Amniotic epithelial cell (primary cell): Measurements from ENCODE around the gene LCE6A.

Source experiments
- DNase-seq: peaks from one replicate; pipeline ENCODE4 v3.0.0-alpha.2; 2010; ENCODE audit warnings: low read depth

Gene LCE6A

DNA sequence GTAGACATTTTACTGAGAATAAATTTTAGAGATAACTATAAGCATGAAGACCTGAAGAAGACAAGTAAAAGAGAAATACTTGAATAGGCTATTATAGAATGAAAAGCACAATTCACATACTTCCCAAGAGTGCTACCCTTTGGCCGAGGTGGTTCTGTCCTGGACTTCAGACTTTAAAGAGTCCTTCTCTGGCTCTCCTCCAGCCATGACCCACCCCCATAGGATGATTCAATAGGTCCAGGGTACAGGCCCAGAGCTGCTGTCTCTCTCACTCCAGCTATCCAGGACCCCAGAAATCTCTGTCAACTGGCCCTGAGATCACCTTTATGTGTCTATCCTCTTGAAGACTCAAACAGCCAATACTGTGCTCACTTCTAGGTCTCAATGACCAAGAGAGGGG lies 34.2 kb downstream of the LCE6A start:
- no peak for DNase-seq

DNA sequence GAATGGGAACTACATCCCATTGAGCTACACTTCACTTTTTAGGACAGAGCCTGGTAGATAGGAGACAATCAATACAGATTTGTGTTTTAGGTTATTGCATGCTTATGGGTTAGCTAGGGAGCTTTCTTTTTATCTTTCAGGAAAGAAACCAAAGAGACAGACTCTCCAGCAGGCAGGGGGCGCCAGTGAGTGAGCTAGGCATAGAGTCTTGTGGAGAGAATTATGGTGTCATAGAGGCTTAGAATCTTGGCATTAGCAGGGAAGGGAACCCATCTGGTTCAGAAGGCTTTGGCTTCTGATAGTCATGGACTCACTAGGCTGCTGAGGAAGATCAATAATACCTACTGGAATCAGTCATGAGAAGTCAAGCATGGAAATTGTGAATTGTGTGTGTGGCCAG lies 35.4 kb downstream of the LCE6A start, which contains the start of gene SMCP:
SMCP (plus strand) TSS at position 281 of the 400 bp plus-strand sequence. CDS start 6,101 bp downstream, outside the sequence.
- no peak for DNase-seq

DNA sequence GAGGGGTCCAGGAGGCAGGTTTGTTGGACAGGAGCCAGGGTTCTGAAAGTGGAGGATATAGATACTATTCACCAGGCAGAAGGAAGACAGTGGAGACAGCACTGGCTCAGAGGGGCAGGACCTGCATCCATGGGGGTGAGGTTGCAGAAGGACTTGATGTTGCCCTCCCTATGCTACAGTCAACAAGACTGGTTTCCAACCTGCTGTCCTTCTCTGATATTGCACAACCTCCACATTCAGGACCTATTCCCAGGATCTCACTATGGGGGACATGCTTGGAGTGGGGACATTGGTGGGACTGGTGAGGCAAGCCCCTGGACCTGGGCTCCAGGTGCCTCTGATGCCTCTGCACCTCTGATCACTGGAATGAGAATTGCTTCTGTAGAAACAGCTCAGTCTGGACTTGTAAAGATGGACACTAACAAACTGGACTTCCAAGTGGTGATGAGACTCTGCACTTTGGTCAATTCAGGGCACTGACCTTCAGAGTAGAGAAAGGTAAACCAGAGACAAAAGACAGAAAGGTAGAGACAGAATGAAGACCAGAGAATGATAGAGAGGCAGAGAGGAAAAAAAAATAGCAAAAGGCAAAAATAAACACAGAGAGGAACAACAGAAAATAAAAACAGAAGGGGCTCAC lies 37.0 kb downstream of the LCE6A start:
- DNase-seq, result no peak

DNA sequence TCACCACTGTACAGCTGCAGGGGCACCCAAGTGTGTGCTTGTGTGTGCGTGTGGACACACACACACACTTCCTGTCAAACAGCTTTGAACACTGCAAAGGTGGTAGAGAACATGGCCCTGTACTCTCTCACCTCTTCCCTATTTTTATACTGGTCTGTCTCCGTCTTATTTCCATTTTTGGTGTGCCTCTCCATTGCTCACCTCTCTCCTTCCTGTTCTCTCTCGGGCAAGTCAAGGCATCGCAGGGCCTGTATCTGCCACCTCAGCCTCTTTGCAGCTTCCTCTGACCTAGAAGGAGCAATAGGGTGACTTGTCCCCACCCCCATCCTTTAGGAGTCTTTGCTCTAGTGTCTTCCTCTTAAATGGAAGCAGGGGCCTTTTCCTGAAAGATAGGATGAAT lies 37.7 kb downstream of the LCE6A start:
- no peak for DNase-seq

DNA sequence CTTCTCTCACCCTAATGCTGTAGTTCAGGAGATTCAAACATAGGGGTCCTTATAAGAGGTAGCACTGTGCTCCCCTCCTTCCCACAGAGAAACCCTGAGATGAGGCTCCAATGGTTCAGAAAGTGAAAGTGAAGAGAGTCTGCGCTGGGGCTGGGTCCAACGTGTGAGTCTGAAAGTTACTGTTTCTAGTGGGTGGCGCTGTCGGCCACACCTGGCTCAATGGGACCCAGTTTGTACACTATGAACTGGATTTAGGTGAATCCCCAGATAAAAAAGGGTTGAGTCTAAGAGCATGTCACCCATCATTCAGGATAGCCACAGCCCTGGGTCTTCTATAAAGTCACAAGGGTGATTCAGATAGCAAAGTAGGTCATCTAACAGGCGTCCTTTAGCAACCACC lies 38.3 kb downstream of the LCE6A start:
- DNase-seq, result no peak

DNA sequence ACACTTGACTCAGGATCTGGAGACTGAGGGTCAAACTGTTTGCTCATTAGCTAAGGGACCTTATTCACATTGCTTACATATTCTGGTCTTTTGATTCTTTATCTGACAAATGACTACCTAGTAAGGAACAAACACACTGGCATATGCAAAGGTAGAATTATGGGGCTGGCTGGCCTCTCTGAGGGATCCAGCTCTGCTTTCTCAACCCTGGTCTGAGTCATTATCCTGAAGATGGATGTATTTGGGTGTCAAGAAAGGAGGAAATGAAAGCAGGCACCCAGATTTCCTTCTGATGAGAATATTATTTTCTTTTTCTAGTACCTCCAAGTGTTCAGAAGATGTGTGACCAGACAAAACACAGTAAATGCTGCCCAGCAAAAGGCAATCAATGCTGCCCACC lies 41.4 kb downstream of the LCE6A start:
- no peak for DNase-seq

DNA sequence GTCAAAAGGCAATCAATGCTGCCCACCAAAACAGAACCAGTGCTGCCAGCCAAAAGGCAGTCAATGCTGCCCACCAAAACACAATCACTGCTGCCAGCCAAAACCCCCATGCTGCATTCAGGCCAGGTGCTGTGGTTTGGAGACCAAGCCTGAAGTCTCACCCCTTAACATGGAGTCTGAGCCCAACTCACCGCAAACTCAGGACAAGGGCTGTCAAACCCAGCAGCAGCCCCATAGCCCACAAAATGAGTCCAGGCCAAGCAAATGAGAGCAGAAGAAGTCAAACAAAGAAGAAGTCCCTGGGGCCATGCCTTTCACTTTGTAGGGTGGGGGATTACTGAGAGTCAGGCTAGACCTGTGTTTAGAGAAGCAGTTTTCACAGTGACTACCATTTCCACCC lies 41.9 kb downstream of the LCE6A start:
- no peak for DNase-seq

DNA sequence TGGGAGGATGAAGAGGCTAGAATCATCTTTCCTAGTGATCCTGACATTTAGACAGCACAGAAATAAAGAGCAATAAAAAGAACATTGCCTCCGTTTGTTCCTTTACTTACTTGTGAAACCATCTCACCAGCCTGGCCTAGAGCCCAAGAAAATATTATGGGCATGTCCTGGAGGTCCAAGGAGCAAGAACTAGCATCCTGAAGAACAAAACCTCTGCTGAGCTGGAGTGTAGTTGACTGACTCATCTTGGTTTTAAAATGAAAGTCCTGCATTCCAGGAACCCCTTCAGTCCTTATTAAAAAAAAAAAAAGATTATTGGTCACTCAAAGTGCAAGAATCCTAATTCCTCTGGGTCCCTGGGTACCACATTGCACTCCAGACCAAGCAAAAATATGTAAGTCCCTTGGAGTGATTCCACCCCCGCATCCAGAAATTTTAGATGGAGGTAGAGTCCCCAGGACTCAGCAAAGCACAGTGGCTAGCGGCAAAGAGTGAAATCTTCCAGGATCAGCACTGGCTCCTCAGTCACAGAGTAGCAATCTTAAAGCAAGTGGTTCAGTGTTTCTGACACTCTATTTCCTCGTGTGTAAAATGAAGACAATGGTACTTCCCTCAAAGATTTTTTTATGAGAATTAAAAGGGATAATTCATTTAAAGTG lies 42.4 kb downstream of the LCE6A start:
- DNase-seq, result no peak

DNA sequence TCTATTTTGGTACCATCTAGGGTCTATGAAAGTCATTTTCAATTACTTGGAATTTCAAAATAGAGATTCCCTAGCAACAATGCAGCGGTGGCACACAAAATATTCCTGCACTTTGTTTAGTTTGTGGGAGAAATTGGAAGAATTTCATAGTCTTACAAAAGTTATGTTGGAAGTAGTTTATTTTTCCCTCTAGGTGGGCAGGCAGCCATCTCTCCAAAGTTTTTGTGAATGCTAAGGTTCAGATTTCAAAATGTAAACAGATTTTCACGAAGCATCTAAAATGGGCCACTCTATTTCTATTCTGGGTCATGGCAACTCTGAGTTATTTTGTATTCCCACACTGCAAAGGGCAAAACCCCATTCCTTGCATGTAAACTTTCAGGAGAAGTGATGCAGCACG lies 43.4 kb downstream of the LCE6A start:
- DNase-seq, result no peak

DNA sequence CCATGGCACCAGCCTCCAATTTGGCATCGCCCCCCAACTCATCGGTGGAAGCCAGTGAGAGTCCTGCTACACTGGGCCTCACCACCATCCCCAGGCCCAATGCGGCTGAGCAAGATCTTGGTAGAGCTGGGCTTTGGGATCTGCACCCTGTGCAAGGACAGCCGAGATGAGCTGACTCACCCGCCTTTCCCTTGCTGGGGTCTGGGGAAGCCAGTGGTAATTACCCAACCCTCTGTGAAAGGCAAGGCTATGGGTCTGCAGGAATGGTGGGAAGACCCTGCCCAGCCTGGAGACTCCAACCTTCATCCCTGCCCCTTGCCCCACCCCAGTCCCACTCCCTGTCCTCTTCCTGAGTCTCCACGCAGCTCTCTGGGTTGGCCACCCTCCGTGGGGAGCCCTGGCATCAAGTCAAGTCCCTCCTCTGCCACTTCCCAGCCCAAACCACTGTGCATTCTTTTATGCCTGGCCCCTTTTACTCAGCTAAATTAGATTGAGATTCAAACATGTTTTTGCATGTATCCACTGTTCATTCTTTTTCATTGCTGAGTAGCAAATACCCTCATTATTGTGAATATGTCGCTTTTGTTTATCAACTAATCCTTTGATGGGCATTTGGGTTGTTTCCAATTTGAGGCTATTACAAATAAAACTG lies 44.2 kb downstream of the LCE6A start:
- DNase-seq, result no peak

DNA sequence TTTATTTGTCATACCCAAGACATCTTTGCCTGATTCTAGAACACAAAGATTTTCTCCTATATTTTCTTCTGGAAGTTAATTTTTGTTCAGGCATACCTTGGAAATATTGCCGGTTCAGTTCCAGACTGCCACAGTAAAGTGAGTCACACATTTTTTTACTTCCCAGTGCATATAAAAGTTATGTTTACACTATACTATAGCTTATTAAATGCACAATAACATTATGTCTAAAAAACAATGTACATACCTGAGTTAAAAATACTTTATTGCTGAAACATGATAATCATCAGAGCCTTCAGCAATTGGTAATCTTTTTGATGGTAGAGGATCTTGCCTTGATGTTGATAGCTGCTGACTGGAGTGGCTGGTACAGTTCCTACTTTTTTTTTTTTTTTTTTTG lies 45.5 kb downstream of the LCE6A start:
- DNase-seq, result no peak
